ENCODE results near the gene NDUFA6. TPM values are rescaled to one million over a fixed set of nuclear protein-coding genes. Genes with fewer than 3 reads are reported as not detected.

NDUFA6 gene
- total and polyA plus RNA-seq, 2 of the 13 experiments (the other 11 are each of a cell fraction or from before 2014, with no cell fraction given), result 68.5 to 87.8 TPM

GRCh38 chr22:42066126-42066761, 24.3 kb downstream of the NDUFA6 start:
- ChIA-PET POLR2A (no interaction called here), CTCF (ENCODE audit: low intra/inter-chr PET ratio, low total read pairs) (no interaction called here)
- Histone ChIP-seq H3K9me3 (ENCODE audit: low read length) (no peaks in the 10 kb centered on the region), H3K79me2 (ENCODE audit: insufficient read depth, low read length) (no peaks in the 10 kb centered on the region), H2AFZ (ENCODE audit: low read length) (no peak overlapping the region), H3K4me1 (ENCODE audit: insufficient read depth, low read length) (peaks cover 28% of the 10 kb centered on the region), H3K4me2 (ENCODE audit: low read depth, low read length) (no peak overlapping the region), H3K4me3 (replicated peaks in 1 of 3; ENCODE audit: insufficient read depth in 1 of 3, low read depth in 2 of 3, low read length in 3 of 3) (no peak overlapping the region), H3K27me3 (ENCODE audit: control insufficient read depth in 1 of 2, insufficient read depth in 2 of 2, low read length in 2 of 2) (no peaks in the 10 kb centered on the region), H3K36me3 (replicated peaks in 1 of 2; ENCODE audit: control insufficient read depth in 1 of 2, insufficient read depth in 2 of 2, low read length in 2 of 2) (peaks cover 6 to 7% of the 10 kb centered on the region in 2 experiments; a peak in 3 of 5 replicates), H4K20me1 (ENCODE audit: insufficient read depth, low read length) (no peaks in the 10 kb centered on the region), H3K9ac (ENCODE audit: insufficient read depth, low read depth, low read length) (no peak overlapping the region), H3K27ac (ENCODE audit: extremely low read length, insufficient read depth, low read length) (no peak overlapping the region)
- no peak for ATAC-seq
- BruUV-seq (replicated peaks), result no TSS peak
- in situ Hi-C loops (cut with HindIII; ENCODE audit: extremely low pct_ligation_motif_present, low pct_unique_long_range_greater_than_20kb) (no loop called here), intact Hi-C loops (cut with micrococcal nuclease; ENCODE audit: unreplicated experiment) (no loop called here)
- TF ChIP-seq FOXO1 (CRISPR knock-in tag; IDR thresholded peaks at IDR 0.05), result no peak
- no peak for TF ChIP-seq ZNF460 (CRISPR knock-in tag; IDR thresholded peaks at IDR 0.05; ENCODE audit: borderline replicate concordance)
- WGBS (ENCODE audit: low lambda C conversion rate), result 94% methylated on average over 3 of the region's 7 CpGs
- DNase-seq (ENCODE audit: low spot score), result no peak
- no peak for FAIRE-seq

DNA sequence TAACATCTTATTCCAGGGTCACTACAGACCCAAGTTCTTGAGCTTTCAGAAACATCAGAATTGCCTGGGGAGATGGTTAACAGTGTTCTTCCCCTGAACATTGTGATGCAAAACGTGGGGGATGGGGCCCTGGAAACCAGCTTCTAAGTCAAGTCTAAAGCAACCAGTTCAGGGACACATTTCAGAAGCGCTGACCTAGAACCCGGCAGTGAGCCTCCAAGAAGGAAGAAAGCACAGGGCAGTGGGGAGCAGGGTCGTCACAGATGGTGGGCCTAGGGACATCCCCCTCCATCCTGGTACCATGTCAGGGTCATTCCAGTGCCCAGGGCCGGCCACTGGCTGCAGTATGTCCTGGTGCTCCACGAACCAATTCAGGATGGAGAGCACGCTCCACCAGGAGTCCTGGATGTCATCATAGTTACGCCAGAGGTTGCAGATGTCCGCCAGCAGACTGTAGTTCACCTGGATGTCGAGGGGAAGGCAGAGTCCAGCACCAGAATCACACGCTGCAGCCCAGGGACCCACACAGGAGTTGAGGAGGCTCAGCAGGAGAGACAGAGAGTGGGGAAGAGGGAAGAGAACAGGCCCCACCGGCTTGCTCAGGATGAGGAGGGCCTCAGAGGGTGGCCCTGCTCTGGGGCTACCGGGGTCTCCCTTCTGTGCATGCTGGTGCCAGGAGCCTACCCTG, 25.0 kb downstream of the NDUFA6 start:
- H4K20me1 ChIP-seq (ENCODE audit: insufficient read depth, low read length), result no peaks in the 10 kb centered on the region
- WGBS (ENCODE audit: low lambda C conversion rate), result 88% methylated on average over 13 of the region's 13 CpGs
- no peak for FAIRE-seq
- H3K4me3 ChIP-seq (replicated peaks in 1 of 3; ENCODE audit: insufficient read depth in 1 of 3, low read depth in 2 of 3, low read length in 3 of 3), result no peak overlapping the region
- ChIA-PET POLR2A (interaction anchor here (1.6 kb wide), 1 partner anchor 13 kb away, joined by 5 read pairs; no protein-coding TSS in a partner anchor), CTCF (ENCODE audit: low intra/inter-chr PET ratio, low total read pairs) (no interaction called here)
- no peak overlapping the region for H3K9ac ChIP-seq (ENCODE audit: insufficient read depth, low read depth, low read length)
- no peak for ATAC-seq
- TF ChIP-seq, protein P1, sequence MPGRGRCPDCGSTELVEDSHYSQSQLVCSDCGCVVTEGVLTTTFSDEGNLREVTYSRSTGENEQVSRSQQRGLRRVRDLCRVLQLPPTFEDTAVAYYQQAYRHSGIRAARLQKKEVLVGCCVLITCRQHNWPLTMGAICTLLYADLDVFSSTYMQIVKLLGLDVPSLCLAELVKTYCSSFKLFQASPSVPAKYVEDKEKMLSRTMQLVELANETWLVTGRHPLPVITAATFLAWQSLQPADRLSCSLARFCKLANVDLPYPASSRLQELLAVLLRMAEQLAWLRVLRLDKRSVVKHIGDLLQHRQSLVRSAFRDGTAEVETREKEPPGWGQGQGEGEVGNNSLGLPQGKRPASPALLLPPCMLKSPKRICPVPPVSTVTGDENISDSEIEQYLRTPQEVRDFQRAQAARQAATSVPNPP (CRISPR knock-in tag; IDR thresholded peaks at IDR 0.05), result no peak
- no peak for TF ChIP-seq ZNF225 (CRISPR knock-in tag; IDR thresholded peaks at IDR 0.05)
- TF ChIP-seq ZSCAN12 (CRISPR knock-in tag; IDR thresholded peaks at IDR 0.05), result no peak
- TF ChIP-seq TP53 (CRISPR knock-in tag; conservative IDR thresholded peaks at IDR 0.05), result no peak
- TF ChIP-seq ZFP82 (CRISPR knock-in tag; IDR thresholded peaks at IDR 0.05; ENCODE audit: borderline replicate concordance), result no peak
- TF ChIP-seq KLF12 (CRISPR knock-in tag; IDR thresholded peaks at IDR 0.05; ENCODE audit: borderline replicate concordance), result no peak
- no peak for TF ChIP-seq MYC (CRISPR knock-in tag; IDR thresholded peaks at IDR 0.05; ENCODE audit: borderline replicate concordance)
- no peak overlapping the region for H3K4me2 ChIP-seq (ENCODE audit: low read depth, low read length)
- in situ Hi-C loops (cut with HindIII; ENCODE audit: extremely low pct_ligation_motif_present, low pct_unique_long_range_greater_than_20kb), result no loop called here
- no peaks in the 10 kb centered on the region for H3K27me3 ChIP-seq (ENCODE audit: control insufficient read depth in 1 of 2, insufficient read depth in 2 of 2, low read length in 2 of 2)
- BruUV-seq (replicated peaks), result no TSS peak
- intact Hi-C loops (cut with micrococcal nuclease; ENCODE audit: unreplicated experiment), result no loop called here
- H3K79me2 ChIP-seq (ENCODE audit: insufficient read depth, low read length), result no peaks in the 10 kb centered on the region
- DNase-seq (ENCODE audit: low spot score), result no peak
- H2AFZ ChIP-seq (ENCODE audit: low read length), result no peak overlapping the region
- H3K27ac ChIP-seq (ENCODE audit: extremely low read length, insufficient read depth, low read length), result peak overlapping the region; percentile 14
- H3K4me1 ChIP-seq (ENCODE audit: insufficient read depth, low read length), result peaks cover 24% of the 10 kb centered on the region
- no peaks in the 10 kb centered on the region for H3K9me3 ChIP-seq (ENCODE audit: low read length)
- H3K36me3 ChIP-seq (replicated peaks in 1 of 2; ENCODE audit: control insufficient read depth in 1 of 2, insufficient read depth in 2 of 2, low read length in 2 of 2), result peaks cover 6 to 7% of the 10 kb centered on the region in 2 experiments; a peak in 3 of 5 replicates

Data from HepG2 (cell line).